K562 (cell line): Measurements from ENCODE around the gene MBNL1. TPM values are rescaled to one million over a fixed set of nuclear protein-coding genes. Genes with fewer than 3 reads are reported as not detected.

Experiments used
- ATAC-seq: fragments of 200-7000 bp; cut with Tn5 transposase; 3 replicates; pipeline ENCODE4 v1.9.1; 2020; ENCODE audit warnings: moderate library complexity
- BruUV-seq: library from RNA; stranded (reverse); fragments of 400-500 nt; replicated peaks from 2 replicates; lab custom pipeline; 2021; lab: Mats Ljungman, UMichigan
- CTCF ChIA-PET: fragments of 300-600 bp; formaldehyde crosslinking; extraction: SDS; loops from one replicate; lab custom pipeline; 2021; ENCODE audit warnings: low intra/inter-chr PET ratio; lab: Yijun Ruan, JAX
- POLR2A ChIA-PET: fragments of 300-600, 350-650 bp; sonication (Branson Sonifier 250); formaldehyde crosslinking; extraction: SDS; loops from one replicate; lab custom pipeline; 2021; ENCODE audit warnings: antibody characterized with exemption, inconsistent platforms; lab: Yijun Ruan, JAX
- DNase-seq, 4 experiments: peaks; one replicate each; pipeline versions ENCODE4 v3.0.0 to v3.0.0-alpha.2; 2011 to 2018; ENCODE audit warnings: low spot score in 3 of 4, mixed read lengths in 3 of 4; ENCODE audit errors: extremely low read depth in 1 of 4
- FAIRE-seq: peaks from 2 replicates; lab custom pipeline; 2011; peaks lifted over from hg19 to GRCh38; lab: Jason Lieb, UNC
- H2AFZ ChIP-seq: 2 replicates; pipeline ENCODE4 v1.6.0; 2011; ENCODE audit warnings: low read depth, low read length, control low read depth, inconsistent platforms
- H3K27ac ChIP-seq: fragments of 200-600 bp; 3 replicates; pipeline ENCODE4 v1.8.0; 2011; ENCODE audit warnings: low read depth, mild to moderate bottlenecking, control low read depth, inconsistent platforms, low read length, moderate library complexity, mixed read lengths; ENCODE audit errors: extremely low read depth
- H3K27me3 ChIP-seq, 2 experiments: fragments of 300-600 bp in 1 of 2; 2 replicates in 1 of 2; 3 replicates in 1 of 2; pipeline versions ENCODE4 v1.6.0 to v1.8.0; 2011; ENCODE audit warnings: inconsistent platforms in 2 of 2, low read length in 2 of 2, mild to moderate bottlenecking in 1 of 2, mixed read lengths in 1 of 2, moderate library complexity in 1 of 2; ENCODE audit not compliant: control insufficient read depth in 2 of 2, insufficient read depth in 2 of 2
- H3K36me3 ChIP-seq: fragments of 300-600 bp; 3 replicates; pipeline ENCODE4 v1.8.0; 2011; ENCODE audit warnings: mild to moderate bottlenecking, low read length, inconsistent platforms; ENCODE audit not compliant: control insufficient read depth, insufficient read depth
- H3K4me1 ChIP-seq, 2 experiments: fragments of 200-600 bp in 1 of 2; replicated peaks in 1 of 2; 2 replicates in 1 of 2; 3 replicates in 1 of 2; pipeline versions ENCODE4 v1.5.1 to v1.8.0; 2011; ENCODE audit warnings: inconsistent platforms in 2 of 2, low read length in 2 of 2, mild to moderate bottlenecking in 1 of 2, mixed read lengths in 1 of 2, moderate library complexity in 1 of 2; ENCODE audit not compliant: control insufficient read depth in 2 of 2, insufficient read depth in 2 of 2
- H3K4me2 ChIP-seq: 2 replicates; pipeline ENCODE4 v1.6.1; 2011; ENCODE audit warnings: low read length, control low read depth, inconsistent platforms, mixed read lengths; ENCODE audit not compliant: insufficient read depth
- H3K4me3 ChIP-seq: fragments of 200-600 bp; sonication (generic), shearing (Covaris generic); 2 replicates; pipeline ENCODE4 v1.5.1; 2016; ENCODE audit warnings: control low read depth, inconsistent platforms
- H3K79me2 ChIP-seq: fragments of 200-600 bp; 3 replicates; pipeline ENCODE4 v1.8.0; 2011; ENCODE audit warnings: low read length, inconsistent platforms; ENCODE audit not compliant: control insufficient read depth, insufficient read depth
- H3K9ac ChIP-seq, 2 experiments: 2 replicates each; pipeline versions ENCODE4 v1.6.0 to v1.6.1; 2011; ENCODE audit warnings: low read depth in 2 of 2, low read length in 2 of 2, control low read depth in 1 of 2, inconsistent platforms in 1 of 2, mild to moderate bottlenecking in 1 of 2, mixed read lengths in 1 of 2; ENCODE audit not compliant: insufficient read depth in 1 of 2
- H3K9me1 ChIP-seq: one replicate; pipeline ENCODE4 v1.6.0; 2011; ENCODE audit warnings: inconsistent platforms, mild to moderate bottlenecking, low read length, moderate library complexity; ENCODE audit not compliant: control insufficient read depth, insufficient read depth
- H3K9me3 ChIP-seq: replicated peaks from 2 replicates; pipeline ENCODE4 v1.5.1; 2011; ENCODE audit warnings: low read depth, low read length, inconsistent platforms; ENCODE audit not compliant: control insufficient read depth, insufficient read depth
- H4K20me1 ChIP-seq: replicated peaks from 2 replicates; pipeline ENCODE4 v1.6.1; 2011; ENCODE audit warnings: low read length, inconsistent platforms, mixed read lengths; ENCODE audit not compliant: control insufficient read depth, insufficient read depth
- CEBPG ChIP-seq, 3 experiments: fragments of 200-800 bp in 1 of 3; sonication (Bioruptor generic) in 1 of 3; sonication (generic) in 1 of 3; formaldehyde crosslinking in 1 of 3; IDR thresholded peaks in 2 of 3; conservative IDR thresholded peaks in 1 of 3; 2 replicates each; pipeline versions ENCODE4 v1.6.1 to v1.8.0; 2016 to 2022; ENCODE audit warnings: missing compliant biosample characterization in 2 of 3, missing genetic modification characterization in 2 of 3, mild to moderate bottlenecking in 1 of 3, missing genetic modification reagents in 1 of 3
- CHCHD3 ChIP-seq: fragments of 250-450 bp; sonication (Bioruptor Pico); IDR thresholded peaks from 2 replicates; pipeline ENCODE4 v2.1.2; 2022; ENCODE audit warnings: mild to moderate bottlenecking
- CHD1 ChIP-seq: fragments of 200-600 bp; sonication (generic); IDR thresholded peaks from one replicate; pipeline ENCODE4 v1.6.1; 2012; ENCODE audit warnings: mild to moderate bottlenecking, moderate library complexity, low read length, inconsistent platforms
- EP400 ChIP-seq: fragments of 450-650 bp; IDR thresholded peaks from 2 replicates; pipeline ENCODE4 v1.6.1; 2017; ENCODE audit warnings: antibody characterized with exemption, mild to moderate bottlenecking, moderate library complexity
- FOS ChIP-seq: IDR thresholded peaks from 3 replicates; pipeline ENCODE4 v1.6.1; 2011; ENCODE audit not compliant: insufficient read length; ENCODE audit errors: extremely low read depth
- HMBOX1 ChIP-seq: sonication (generic); IDR thresholded peaks from 2 replicates; pipeline ENCODE4 v1.6.1; 2016
- JUN ChIP-seq, 2 experiments: sonication (generic) in 1 of 2; formaldehyde crosslinking in 1 of 2; IDR thresholded peaks; 2 replicates each; pipeline versions ENCODE4 v1.6.1 to v1.8.0; 2012 to 2022; ENCODE audit warnings: borderline replicate concordance in 2 of 2, mild to moderate bottlenecking in 2 of 2, improper control_type of control experiment in 1 of 2, low read depth in 1 of 2, low read length in 1 of 2, missing genetic modification reagents in 1 of 2
- KDM1A ChIP-seq, 2 experiments: fragments of 450-650 bp; IDR thresholded peaks; 2 replicates each; pipeline ENCODE4 v1.6.1; 2016; ENCODE audit warnings: mild to moderate bottlenecking in 2 of 2
- LEF1 ChIP-seq: fragments of 450-650 bp; IDR thresholded peaks from 2 replicates; pipeline ENCODE4 v1.6.1; 2016; ENCODE audit warnings: mild to moderate bottlenecking
- MLLT1 ChIP-seq, 2 experiments: fragments of 450-650 bp; IDR thresholded peaks; 2 replicates each; pipeline ENCODE4 v1.6.1; 2016
- MYC ChIP-seq, 2 experiments: fragments of 250-450 bp in 1 of 2; sonication (Bioruptor Pico) in 1 of 2; IDR thresholded peaks; 2 replicates each; pipeline versions ENCODE4 v1.5.1 to v1.6.1; 2012 to 2021; ENCODE audit warnings: low read depth in 2 of 2, borderline replicate concordance in 1 of 2, improper control_type of control experiment in 1 of 2, low read length in 1 of 2, mild to moderate bottlenecking in 1 of 2, moderate library complexity in 1 of 2
- NCOA2 ChIP-seq, 2 experiments: fragments of 450-650 bp; IDR thresholded peaks; 2 replicates each; pipeline ENCODE4 v1.6.1; 2018; ENCODE audit warnings: mild to moderate bottlenecking in 2 of 2, moderate library complexity in 1 of 2; ENCODE audit not compliant: partially characterized antibody in 2 of 2
- NR0B1 ChIP-seq: fragments of 450-650 bp; IDR thresholded peaks from one replicate; pipeline ENCODE4 v1.6.1; 2018; ENCODE audit warnings: mild to moderate bottlenecking, moderate library complexity; ENCODE audit not compliant: partially characterized antibody
- POLR2AphosphoS2 ChIP-seq: IDR thresholded peaks from 2 replicates; pipeline ENCODE4 v1.6.1; 2012; ENCODE audit warnings: low read length, improper control_type of control experiment
- STAT5B ChIP-seq: fragments of 250-450 bp; sonication (Bioruptor Pico); IDR thresholded peaks from 2 replicates; pipeline ENCODE4 v1.8.0; 2021; ENCODE audit warnings: mild to moderate bottlenecking, inconsistent platforms
- TARDBP ChIP-seq: fragments of 450-650 bp; IDR thresholded peaks from 2 replicates; pipeline ENCODE4 v1.6.1; 2016
- ZNF212 ChIP-seq: fragments of 450-650 bp; formaldehyde crosslinking; IDR thresholded peaks from 2 replicates; pipeline ENCODE4 v1.4.0; 2020; ENCODE audit warnings: mild to moderate bottlenecking
- ZNF239 ChIP-seq: fragments of 250-450 bp; sonication (Bioruptor Pico); IDR thresholded peaks from 2 replicates; pipeline ENCODE4 v1.4.0; 2020; ENCODE audit warnings: mild to moderate bottlenecking
- WGBS: fragments of 100-300 bp; shearing (Covaris generic); methylation state at CpG from one replicate; pipeline ENCODE4 v1.1.6; 2016; ENCODE audit warnings: low coverage, mixed read lengths; ENCODE audit not compliant: insufficient coverage; ENCODE audit errors: missing lambda C conversion rate; 5-methylcytosine and 5-hydroxymethylcytosine counted together
- in situ Hi-C: fragments of 300-500 bp; cut with MboI; formaldehyde crosslinking; loops from 4 replicates; pipeline ENCODE4 v1.15.0; 2018; ENCODE audit warnings: inconsistent platforms, mixed read lengths
- intact Hi-C: fragments of 100-400 bp; cut with micrococcal nuclease; formaldehyde crosslinking; loops from 2 replicates; pipeline ENCODE4 v1.14.2; 2022
- polyA plus RNA-seq, 8 experiments: library from polyadenylated mRNA; depleted of rRNA in 4 of 8; stranded (reverse) in 5 of 8; unstranded in 3 of 8; fragments of >200 nt; fragmentation: Nextera tagmentation in 2 of 8; fragmentation: Illumina TruSeq in 1 of 8; extraction: Ambion mirVana in 2 of 8; extraction: Trizol in 1 of 8; gene quantifications; 2 replicates each; pipeline versions ENCODE4 v1.2.1 to v1.2.3, GENCODE V29; 2011 to 2014; ENCODE audit warnings: inconsistent platforms in 1 of 8, missing spikeins in 1 of 8
- total RNA-seq, 7 experiments: library from RNA; depleted of rRNA in 6 of 7; stranded (reverse); fragments of >200 nt in 6 of 7; fragmentation: Illumina TruSeq in 2 of 7; extraction: Trizol in 2 of 7; gene quantifications; 2 replicates each; pipeline versions ENCODE4 v1.2.1 to v1.2.3, GENCODE V29; 2011 to 2021; ENCODE audit warnings: low replicate concordance in 1 of 7

The MBNL1 gene
- total and polyA plus RNA-seq, 9 of the 15 experiments (the other 6 are each of a cell fraction or from before 2014, with no cell fraction given), result 70.3 to 243 (median 220) TPM

- Histone ChIP-seq H3K9me1 (no peaks in the 10 kb centered on the region), H2AFZ (peak overlapping the region; percentile 1; the same call in 1 of the 2 replicates), H3K4me3 (peak overlapping the region; percentile 42), H3K9ac (peak overlapping the region; percentile 80 to 82), H3K4me2 (peak overlapping the region; percentile 68), H3K9me3 (no peaks in the 10 kb centered on the region), H3K4me1 (peaks cover 13 to 17% of the 10 kb centered on the region in 2 experiments), H3K27me3 (no peaks in the 10 kb centered on the region), H3K79me2 (peaks cover 63% of the 10 kb centered on the region), H3K27ac (peak overlapping the region; percentile 92), H3K36me3 (no peaks in the 10 kb centered on the region), H4K20me1 (no peaks in the 10 kb centered on the region)
- DNase-seq (peak in 1 of 4 experiments; percentile 69), ATAC-seq (peak; percentile 74), FAIRE-seq (peak; percentile 55)
- ChIA-PET CTCF (no interaction called here), POLR2A (interaction anchor here (0.7 to 4.1 kb wide), 7 partner anchors 10 to 36 kb away, joined by 3 to 35 read pairs (median 5); partner anchors contain the start of gene MBNL1)
- in situ Hi-C loops (no loop called here), intact Hi-C loops (loop anchor here (1.0 to 10.0 kb wide), 3 partner anchors 28 to 171 kb away; no protein-coding TSS in a partner anchor)
- no TSS peak for BruUV-seq
- 0% methylated on average over 3 of the region's 3 CpGs for WGBS
- TF ChIP-seq MYC (IDR thresholded peaks at IDR 0.05; ENCODE audit: low read depth, low read length), result no peak
- no peak for TF ChIP-seq MYC (CRISPR knock-in tag; IDR thresholded peaks at IDR 0.05; ENCODE audit: borderline replicate concordance, low read depth)
- peak; percentile 79 for TF ChIP-seq HMBOX1
- no peak for TF ChIP-seq JUN (IDR thresholded peaks at IDR 0.05; ENCODE audit: borderline replicate concordance, low read depth, low read length)
- TF ChIP-seq JUN (CRISPR knock-in tag; IDR thresholded peaks at IDR 0.05; ENCODE audit: borderline replicate concordance), result no peak
- TF ChIP-seq STAT5B, result no peak
- TF ChIP-seq TARDBP, result no peak
- TF ChIP-seq FOS, result no peak
- no peak for TF ChIP-seq NR0B1
- TF ChIP-seq CHCHD3 (CRISPR knock-in tag), result no peak
- TF ChIP-seq EP400, result 0 out of 2 replicates have a peak, but pooled peaks have one; percentile 2
- TF ChIP-seq MLLT1 (IDR thresholded peaks at IDR 0.05), result peak; percentile 87 to 89; a peak in 3 of 4 replicates
- no peak for TF ChIP-seq POLR2AphosphoS2
- no peak for TF ChIP-seq ZNF212 (CRISPR knock-in tag)
- TF ChIP-seq CEBPG (CRISPR knock-in tag; IDR thresholded peaks at IDR 0.05), result peak; percentile 17; the same call in 1 of the 2 replicates
- TF ChIP-seq CEBPG (tag; conservative IDR thresholded peaks at IDR 0.05 in 1 of 2, IDR thresholded peaks at IDR 0.05 in 1 of 2), result peak; percentile 51 to 86
- peak; percentile 17 for TF ChIP-seq CHD1
- 0 out of 2 replicates have a peak, but pooled peaks have one; percentile 16 for TF ChIP-seq LEF1
- TF ChIP-seq KDM1A (IDR thresholded peaks at IDR 0.05), result peak; percentile 55 to 72; a peak in 3 of 4 replicates
- no peak for TF ChIP-seq NCOA2 (IDR thresholded peaks at IDR 0.05; ENCODE audit: partially characterized antibody in 2 of 2)
- no peak for TF ChIP-seq ZNF239 (CRISPR knock-in tag)
These were observed 23.1 kb upstream of the MBNL1 start for GRCh38 chr3:152245498-152246170.
